Right atrium auricular region (tissue), 2 donors: ENCODE data around the gene ADH4. TPM values are rescaled to one million over a fixed set of nuclear protein-coding genes. Genes with fewer than 3 reads are reported as not detected.

Experiments
- DNase-seq: peaks from one replicate; pipeline ENCODE4 v3.0.0-alpha.2; 2019; ENCODE audit warnings: low spot score
- H3K27ac ChIP-seq, 2 donors: fragments of 200-600 bp; sonication (generic); 1 replicate in 1 of 2; 2 replicates in 1 of 2; pipeline ENCODE4 v1.5.1; 2016 to 2019
- H3K27me3 ChIP-seq, 2 donors: fragments of 200-600 bp; sonication (generic); one replicate each; pipeline versions ENCODE4 v1.5.1 to v1.6.0; 2017 to 2019
- H3K36me3 ChIP-seq: fragments of 200-600 bp; sonication (generic); one replicate; pipeline ENCODE4 v1.5.1; 2016
- H3K4me1 ChIP-seq, 2 donors: fragments of 200-600 bp; sonication (generic); one replicate each; pipeline versions ENCODE4 v1.5.1 to v1.6.0; 2017 to 2019
- H3K4me3 ChIP-seq, 2 donors: fragments of 200-600 bp; sonication (generic); 1 replicate in 1 of 2; 2 replicates in 1 of 2; pipeline ENCODE4 v1.5.1; 2017 to 2019; ENCODE audit warnings: mild to moderate bottlenecking in 1 of 2, moderate library complexity in 1 of 2
- H3K9me3 ChIP-seq, 2 donors: fragments of 200-600 bp; sonication (generic); one replicate each; pipeline ENCODE4 v1.5.1; 2019
- total RNA-seq, 2 donors: library from RNA; depleted of rRNA; stranded (reverse); fragments of >200 nt; gene quantifications; one replicate each; pipeline ENCODE4 v1.1.0, GENCODE V29; 2016
- TF ChIP-seq, protein P1 (sequence below), 2 donors: fragments of 200-600 bp; sonication (generic); IDR thresholded peaks; one replicate each; pipeline ENCODE4 v1.5.1; 2019; ENCODE audit warnings: antibody characterized with exemption in 2 of 2

Gene ADH4
- total RNA-seq, 2 donors from 2014 or later: not detected

DNA sequence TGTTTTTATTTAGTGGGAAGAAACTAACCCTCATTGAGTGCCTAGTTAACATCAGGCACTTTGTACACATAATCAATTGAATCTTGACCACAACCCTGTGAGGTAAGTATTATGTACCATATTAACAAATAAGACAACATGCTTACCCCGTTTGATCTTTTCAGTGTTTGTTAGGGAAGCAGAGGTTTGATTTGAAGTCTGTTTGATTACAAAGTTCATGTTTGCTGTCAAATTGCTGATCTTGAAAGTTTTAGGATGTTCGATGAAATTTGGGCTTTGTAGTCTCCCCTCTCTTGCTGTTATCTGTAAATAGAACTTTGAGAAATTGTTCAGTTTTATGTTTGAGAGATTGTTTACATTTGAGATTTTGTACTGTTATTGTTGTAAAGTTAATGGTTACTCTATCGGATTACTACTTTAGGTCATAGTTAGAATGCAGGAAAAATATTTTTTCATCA lies 13.4 kb upstream of the ADH4 start:
- H3K27ac ChIP-seq: no peak overlapping the region
- TF ChIP-seq, protein P1, sequence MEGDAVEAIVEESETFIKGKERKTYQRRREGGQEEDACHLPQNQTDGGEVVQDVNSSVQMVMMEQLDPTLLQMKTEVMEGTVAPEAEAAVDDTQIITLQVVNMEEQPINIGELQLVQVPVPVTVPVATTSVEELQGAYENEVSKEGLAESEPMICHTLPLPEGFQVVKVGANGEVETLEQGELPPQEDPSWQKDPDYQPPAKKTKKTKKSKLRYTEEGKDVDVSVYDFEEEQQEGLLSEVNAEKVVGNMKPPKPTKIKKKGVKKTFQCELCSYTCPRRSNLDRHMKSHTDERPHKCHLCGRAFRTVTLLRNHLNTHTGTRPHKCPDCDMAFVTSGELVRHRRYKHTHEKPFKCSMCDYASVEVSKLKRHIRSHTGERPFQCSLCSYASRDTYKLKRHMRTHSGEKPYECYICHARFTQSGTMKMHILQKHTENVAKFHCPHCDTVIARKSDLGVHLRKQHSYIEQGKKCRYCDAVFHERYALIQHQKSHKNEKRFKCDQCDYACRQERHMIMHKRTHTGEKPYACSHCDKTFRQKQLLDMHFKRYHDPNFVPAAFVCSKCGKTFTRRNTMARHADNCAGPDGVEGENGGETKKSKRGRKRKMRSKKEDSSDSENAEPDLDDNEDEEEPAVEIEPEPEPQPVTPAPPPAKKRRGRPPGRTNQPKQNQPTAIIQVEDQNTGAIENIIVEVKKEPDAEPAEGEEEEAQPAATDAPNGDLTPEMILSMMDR (IDR thresholded peaks at IDR 0.05): no peak
- no peak for DNase-seq
- H3K27me3 ChIP-seq: no peaks in the 10 kb centered on the region
- no peaks in the 10 kb centered on the region for H3K4me1 ChIP-seq
- H3K9me3 ChIP-seq: no peaks in the 10 kb centered on the region
- H3K4me3 ChIP-seq: no peak overlapping the region
- no peaks in the 10 kb centered on the region for H3K36me3 ChIP-seq

DNA sequence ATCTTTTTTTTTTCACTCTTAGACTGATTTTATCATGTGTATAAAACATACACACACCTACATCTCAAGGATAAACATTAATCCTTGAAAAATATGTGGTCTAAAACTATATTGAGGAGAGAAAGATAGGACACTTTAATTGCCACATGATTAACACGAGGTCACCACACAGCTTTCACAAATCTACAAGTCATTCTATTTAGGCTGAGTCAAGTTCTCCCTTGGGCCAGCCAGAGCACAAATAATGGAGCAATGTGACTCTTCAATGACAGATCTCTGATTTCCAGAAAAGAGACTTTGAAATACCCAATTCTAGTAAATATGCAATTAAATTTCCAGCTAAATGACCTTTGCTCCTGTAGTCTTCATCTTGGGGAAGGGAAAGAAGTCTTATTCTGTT lies 12.9 kb upstream of the ADH4 start:
- DNase-seq: no peak
- no peaks in the 10 kb centered on the region for H3K27me3 ChIP-seq
- no peaks in the 10 kb centered on the region for H3K36me3 ChIP-seq
- TF ChIP-seq, protein P1 (IDR thresholded peaks at IDR 0.05): no peak
- H3K4me3 ChIP-seq: no peak overlapping the region
- no peaks in the 10 kb centered on the region for H3K9me3 ChIP-seq
- no peaks in the 10 kb centered on the region for H3K4me1 ChIP-seq
- H3K27ac ChIP-seq: no peak overlapping the region

DNA sequence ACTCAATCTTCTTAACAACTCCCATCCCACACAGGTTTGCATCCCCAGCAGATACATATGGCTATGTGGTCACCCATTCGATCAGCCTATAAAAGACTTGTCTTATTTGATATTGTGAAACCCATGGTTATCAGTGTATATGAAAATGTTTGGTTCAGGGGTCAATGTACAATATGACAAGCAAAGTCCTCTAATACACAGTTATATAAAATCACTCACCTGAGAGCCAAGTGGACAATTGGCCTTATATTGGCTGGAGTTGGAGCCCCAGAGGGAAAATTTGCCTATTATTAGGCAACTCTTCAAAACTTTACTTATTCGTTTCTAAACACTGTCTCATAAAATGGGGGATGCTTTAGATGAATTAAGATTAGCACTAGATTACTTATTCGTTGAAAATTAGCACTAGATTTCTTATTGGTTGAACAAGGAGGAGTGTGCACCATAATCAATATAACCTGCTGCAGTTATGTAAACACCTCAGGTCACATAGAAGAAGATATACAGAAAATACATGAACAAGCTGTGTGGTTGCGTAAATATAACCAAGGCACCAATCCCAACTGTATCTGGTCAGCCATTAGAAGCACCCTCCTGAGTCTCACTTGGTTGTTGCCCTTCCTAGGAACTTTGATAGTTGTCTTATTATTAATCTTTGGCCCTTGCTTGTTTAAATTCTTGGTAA lies 10.7 kb upstream of the ADH4 start:
- Histone ChIP-seq H3K36me3 (no peaks in the 10 kb centered on the region), H3K9me3 (no peaks in the 10 kb centered on the region), H3K27me3 (no peaks in the 10 kb centered on the region), H3K4me3 (no peak overlapping the region), H3K27ac (no peak overlapping the region), H3K4me1 (no peaks in the 10 kb centered on the region)
- TF ChIP-seq, protein P1 (IDR thresholded peaks at IDR 0.05): no peak
- no peak for DNase-seq

DNA sequence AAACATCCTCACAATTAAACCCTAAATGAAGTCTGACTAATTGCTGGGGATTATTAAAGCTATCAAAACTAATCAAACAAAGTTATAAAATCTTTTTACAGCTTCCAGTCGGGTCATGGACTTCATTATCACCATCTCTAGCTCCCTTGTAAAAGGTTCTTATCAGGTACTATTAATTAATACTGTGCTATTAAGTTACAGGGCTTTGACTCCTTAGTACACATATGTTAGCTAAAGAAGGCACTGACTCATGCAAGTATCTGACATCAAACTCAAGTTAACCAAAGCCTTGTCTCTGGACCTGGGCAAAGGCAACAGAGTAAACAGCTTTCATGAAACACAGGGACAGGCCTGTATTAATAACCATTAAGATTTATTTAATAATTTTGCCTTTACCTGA lies 7.9 kb upstream of the ADH4 start:
- TF ChIP-seq, protein P1 (IDR thresholded peaks at IDR 0.05): no peak
- H3K36me3 ChIP-seq: no peaks in the 10 kb centered on the region

DNA sequence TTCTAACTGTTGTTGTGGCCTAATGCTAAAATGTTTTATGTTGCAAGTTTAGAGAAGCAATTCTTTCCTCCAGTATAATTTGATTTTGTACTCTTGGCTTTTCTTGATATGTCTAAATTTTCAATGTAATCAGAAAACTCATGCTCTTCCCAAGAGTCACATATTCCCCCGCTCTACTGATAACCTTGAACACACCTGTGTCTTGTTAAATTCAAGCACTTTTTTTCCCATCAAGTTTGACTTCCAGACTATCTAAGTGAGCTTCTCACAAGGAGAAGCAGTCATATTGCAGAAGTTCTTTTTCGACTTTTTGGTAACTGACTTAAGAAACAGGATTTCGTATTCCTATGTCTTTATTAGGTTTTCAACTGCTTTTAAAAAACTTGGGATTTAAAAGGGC lies 7.4 kb upstream of the ADH4 start:
- no peaks in the 10 kb centered on the region for H3K27me3 ChIP-seq
- no peak overlapping the region for H3K4me3 ChIP-seq
- TF ChIP-seq, protein P1 (IDR thresholded peaks at IDR 0.05): no peak
- H3K4me1 ChIP-seq: no peaks in the 10 kb centered on the region
- H3K27ac ChIP-seq: no peak overlapping the region
- no peak for DNase-seq
- no peaks in the 10 kb centered on the region for H3K9me3 ChIP-seq
- no peaks in the 10 kb centered on the region for H3K36me3 ChIP-seq

More for the DNA sequence above, 7.9 kb upstream of the ADH4 start:
- DNase-seq: no peak
- Histone ChIP-seq H3K27me3 (no peaks in the 10 kb centered on the region), H3K27ac (no peak overlapping the region), H3K4me1 (no peaks in the 10 kb centered on the region), H3K9me3 (no peaks in the 10 kb centered on the region), H3K4me3 (no peak overlapping the region)
